Peyer's patch (tissue), 4 donors: ENCODE measurements around the gene SCN3A. TPM values are rescaled to one million over a fixed set of nuclear protein-coding genes. Genes with fewer than 3 reads are reported as not detected.

Experiments used
- DNase-seq, 3 donors: peaks; one replicate each; pipeline ENCODE4 v3.0.0-alpha.2; 2017 to 2019
- H3K27ac ChIP-seq, 4 donors: fragments of 200-600 bp; sonication (generic); one replicate each; pipeline ENCODE4 v1.5.1; 2016 to 2019
- H3K27me3 ChIP-seq, 2 donors: fragments of 200-600 bp; sonication (generic); one replicate each; pipeline ENCODE4 v1.5.1; 2019
- H3K36me3 ChIP-seq, 3 donors: fragments of 200-600 bp; sonication (generic); one replicate each; pipeline ENCODE4 v1.5.1; 2016 to 2019
- H3K4me1 ChIP-seq, 4 donors: fragments of 200-600 bp; sonication (generic); one replicate each; pipeline ENCODE4 v1.5.1; 2016 to 2019
- H3K4me3 ChIP-seq, 4 donors: fragments of 200-600 bp; sonication (generic); 1 replicate in 3 of 4; 2 replicates in 1 of 4; pipeline ENCODE4 v1.5.1; 2016 to 2019; ENCODE audit warnings: mild to moderate bottlenecking in 1 of 4
- H3K9me3 ChIP-seq, 4 donors: fragments of 200-600 bp; sonication (generic); one replicate each; pipeline ENCODE4 v1.5.1; 2016 to 2019; ENCODE audit warnings: mild to moderate bottlenecking in 1 of 4
- CTCF ChIP-seq, 6 experiments: fragments of 450-650 bp in 4 of 6; fragments of 200-600 bp in 2 of 6; sonication (generic) in 1 of 6; IDR thresholded peaks; one replicate each; pipeline ENCODE4 v1.5.1; 2017 to 2019; ENCODE audit warnings: antibody characterized with exemption in 6 of 6, mild to moderate bottlenecking in 3 of 6, moderate library complexity in 1 of 6
- POLR2A ChIP-seq, 2 donors: fragments of 450-650 bp; IDR thresholded peaks; one replicate each; pipeline ENCODE4 v1.5.1; 2017; ENCODE audit warnings: antibody characterized with exemption in 2 of 2, mild to moderate bottlenecking in 2 of 2, moderate library complexity in 2 of 2
- total RNA-seq, 4 donors: library from RNA; depleted of rRNA; stranded (reverse); fragments of >200 nt; gene quantifications; one replicate each; pipeline ENCODE4 v1.1.0, GENCODE V29; 2016

The SCN3A gene
- total RNA-seq, 4 donors from 2014 or later: 0.95 to 12.4 (median 1.2) TPM

GRCh38 chr2:165163761-165164160 lies 40.1 kb downstream of the SCN3A start:
- Histone ChIP-seq H3K27me3 (no peaks in the 10 kb centered on the region), H3K9me3 (no peaks in the 10 kb centered on the region), H3K4me3 (no peak overlapping the region), H3K4me1 (no peaks in the 10 kb centered on the region), H3K27ac (no peak overlapping the region), H3K36me3 (no peaks in the 10 kb centered on the region)
- DNase-seq: no peak
- TF ChIP-seq POLR2A (IDR thresholded peaks at IDR 0.05) (no peak), CTCF (IDR thresholded peaks at IDR 0.05) (no peak)

- no peaks in the 10 kb centered on the region for H3K4me1 ChIP-seq
- H3K27me3 ChIP-seq: no peaks in the 10 kb centered on the region
- no peaks in the 10 kb centered on the region for H3K36me3 ChIP-seq
- no peak overlapping the region for H3K27ac ChIP-seq
- H3K9me3 ChIP-seq: no peaks in the 10 kb centered on the region
- no peak for TF ChIP-seq POLR2A (IDR thresholded peaks at IDR 0.05)
- TF ChIP-seq CTCF (IDR thresholded peaks at IDR 0.05): no peak
- no peak for DNase-seq
- H3K4me3 ChIP-seq: no peak overlapping the region
Measured at GRCh38 chr2:165162466-165162865, 41.4 kb downstream of the SCN3A start.

GRCh38 chr2:165161510-165161909 lies 42.3 kb downstream of the SCN3A start:
- no peak overlapping the region for H3K27ac ChIP-seq
- no peak for DNase-seq
- no peaks in the 10 kb centered on the region for H3K36me3 ChIP-seq
- no peaks in the 10 kb centered on the region for H3K27me3 ChIP-seq
- H3K9me3 ChIP-seq: no peaks in the 10 kb centered on the region
- TF ChIP-seq POLR2A (IDR thresholded peaks at IDR 0.05) (no peak), CTCF (IDR thresholded peaks at IDR 0.05) (no peak)
- H3K4me3 ChIP-seq: no peak overlapping the region
- no peaks in the 10 kb centered on the region for H3K4me1 ChIP-seq

GRCh38 chr2:165157160-165157559 lies 46.7 kb downstream of the SCN3A start:
- no peaks in the 10 kb centered on the region for H3K9me3 ChIP-seq
- TF ChIP-seq POLR2A (IDR thresholded peaks at IDR 0.05) (no peak), CTCF (IDR thresholded peaks at IDR 0.05) (no peak)
- no peak for DNase-seq
- no peaks in the 10 kb centered on the region for H3K27me3 ChIP-seq
- no peak overlapping the region for H3K27ac ChIP-seq
- H3K36me3 ChIP-seq: no peaks in the 10 kb centered on the region
- H3K4me1 ChIP-seq: no peaks in the 10 kb centered on the region
- no peak overlapping the region for H3K4me3 ChIP-seq

GRCh38 chr2:165155152-165155551 lies 48.7 kb downstream of the SCN3A start:
- Histone ChIP-seq H3K27me3 (no peaks in the 10 kb centered on the region), H3K36me3 (no peaks in the 10 kb centered on the region), H3K9me3 (no peaks in the 10 kb centered on the region), H3K4me3 (no peak overlapping the region), H3K27ac (no peak overlapping the region), H3K4me1 (no peaks in the 10 kb centered on the region)
- TF ChIP-seq POLR2A (IDR thresholded peaks at IDR 0.05): no peak
- no peak for TF ChIP-seq CTCF (IDR thresholded peaks at IDR 0.05)
- no peak for DNase-seq

- no peaks in the 10 kb centered on the region for H3K36me3 ChIP-seq
- H3K9me3 ChIP-seq: no peaks in the 10 kb centered on the region
- no peak for DNase-seq
- H3K27me3 ChIP-seq: no peaks in the 10 kb centered on the region
- no peaks in the 10 kb centered on the region for H3K4me1 ChIP-seq
- peak overlapping the region in 1 of 4 donors; percentile 10 for H3K27ac ChIP-seq
- H3K4me3 ChIP-seq: no peak overlapping the region
- no peak for TF ChIP-seq POLR2A (IDR thresholded peaks at IDR 0.05)
- no peak for TF ChIP-seq CTCF (IDR thresholded peaks at IDR 0.05)
Measured at GRCh38 chr2:165149439-165149838, 54.4 kb downstream of the SCN3A start.
